Cardiac muscle cell (in vitro differentiated cells and primary cell): ENCODE measurements around the gene NUDT21. TPM values are rescaled to one million over a fixed set of nuclear protein-coding genes. Genes with fewer than 3 reads are reported as not detected.
A peak's percentile ranks its signal among the peaks of the same experiment; 100 is the strongest.

Experiments used
- DNase-seq, 2 donors: peaks; one replicate each; pipeline versions ENCODE4 v3.0.0 to v3.0.0-alpha.2; 2010 to 2017; ENCODE audit warnings: low read depth in 1 of 2, low spot score in 1 of 2
- H3K27ac ChIP-seq: fragments of 200-600 bp; sonication (generic); 2 replicates; pipeline ENCODE4 v1.5.1; 2016
- H3K27me3 ChIP-seq: fragments of 200-600 bp; sonication (generic); 2 replicates; pipeline ENCODE4 v1.6.0; 2016; ENCODE audit warnings: control low read depth
- H3K36me3 ChIP-seq: fragments of 200-600 bp; sonication (generic); 2 replicates; pipeline ENCODE4 v1.5.1; 2016; ENCODE audit warnings: control low read depth
- H3K4me1 ChIP-seq: fragments of 200-600 bp; sonication (generic); 2 replicates; pipeline ENCODE4 v1.8.1; 2017; ENCODE audit warnings: low read depth, mild to moderate bottlenecking, mixed run types
- H3K4me3 ChIP-seq: fragments of 200-600 bp; sonication (generic); 2 replicates; pipeline ENCODE4 v1.5.1; 2016; ENCODE audit warnings: mild to moderate bottlenecking
- H3K9me3 ChIP-seq: fragments of 200-600 bp; sonication (generic); 2 replicates; pipeline ENCODE4 v1.5.1; 2017; ENCODE audit warnings: low read depth, mild to moderate bottlenecking, control low read depth
- CTCF ChIP-seq: IDR thresholded peaks from 2 replicates; pipeline ENCODE4 v1.5.1; 2012; ENCODE audit warnings: low read depth, mild to moderate bottlenecking, low read length
- polyA plus RNA-seq: library from polyadenylated mRNA; unstranded; fragments of >200 nt; fragmentation: Nextera tagmentation; extraction: Ambion mirVana; gene quantifications from 2 replicates; pipeline ENCODE4 v1.2.1, GENCODE V29; 2016
- total RNA-seq: library from RNA; depleted of rRNA; stranded (reverse); fragments of >200 nt; gene quantifications from 2 replicates; pipeline ENCODE4 v1.2.3, GENCODE V29; 2016

Gene NUDT21
- total and polyA plus RNA-seq, 2 experiments from 2014 or later: 47.4 to 79.9 TPM

- H3K4me3 ChIP-seq: no peak overlapping the region
- H3K27ac ChIP-seq: no peak overlapping the region
- no peaks in the 10 kb centered on the region for H3K4me1 ChIP-seq
- no peaks in the 10 kb centered on the region for H3K9me3 ChIP-seq
- no peak for TF ChIP-seq CTCF
- H3K36me3 ChIP-seq: peaks cover 35% of the 10 kb centered on the region
- no peak for DNase-seq
- H3K27me3 ChIP-seq: no peaks in the 10 kb centered on the region
Measured at GRCh38 chr16:56460101-56460500, 9.0 kb upstream of the NUDT21 start.

GRCh38 chr16:56457927-56458470 lies 6.9 kb upstream of the NUDT21 start:
- no peaks in the 10 kb centered on the region for H3K9me3 ChIP-seq
- peaks cover 43% of the 10 kb centered on the region for H3K36me3 ChIP-seq
- no peaks in the 10 kb centered on the region for H3K4me1 ChIP-seq
- no peak for TF ChIP-seq CTCF
- no peak overlapping the region for H3K27ac ChIP-seq
- H3K27me3 ChIP-seq: no peaks in the 10 kb centered on the region
- DNase-seq: no peak
- no peak overlapping the region for H3K4me3 ChIP-seq

GRCh38 chr16:56451753-56452689 lies 889 bp upstream of the NUDT21 start:
- Histone ChIP-seq H3K4me3 (peak overlapping the region; percentile 91), H3K27me3 (no peaks in the 10 kb centered on the region), H3K36me3 (peaks cover 29% of the 10 kb centered on the region), H3K27ac (peak overlapping the region; percentile 77), H3K4me1 (peaks cover 10% of the 10 kb centered on the region), H3K9me3 (no peaks in the 10 kb centered on the region)
- peak; percentile 32 to 75 for DNase-seq
- no peak for TF ChIP-seq CTCF

GRCh38 chr16:56450275-56450985 lies 702 bp downstream of the NUDT21 start:
- peak overlapping the region; percentile 91 for H3K4me3 ChIP-seq
- H3K36me3 ChIP-seq: peaks cover 38% of the 10 kb centered on the region
- H3K4me1 ChIP-seq: peaks cover 10% of the 10 kb centered on the region
- no peaks in the 10 kb centered on the region for H3K27me3 ChIP-seq
- peak overlapping the region; percentile 86 for H3K27ac ChIP-seq
- peak; percentile 9 to 10 for DNase-seq
- no peak for TF ChIP-seq CTCF
- H3K9me3 ChIP-seq: no peaks in the 10 kb centered on the region

- peaks cover 30% of the 10 kb centered on the region for H3K36me3 ChIP-seq
- peaks cover 10% of the 10 kb centered on the region for H3K4me1 ChIP-seq
- no peak overlapping the region for H3K27ac ChIP-seq
- DNase-seq: no peak
- no peak overlapping the region for H3K4me3 ChIP-seq
- H3K9me3 ChIP-seq: no peaks in the 10 kb centered on the region
- H3K27me3 ChIP-seq: no peaks in the 10 kb centered on the region
- TF ChIP-seq CTCF: no peak
Measured at GRCh38 chr16:56448005-56448404, 3.1 kb downstream of the NUDT21 start.
